Panc1 (cell line): Measurements from ENCODE around the gene UBE3B.

ENCODE experiments used
- CTCF ChIP-seq: fragments of 450-650 bp; IDR thresholded peaks from 2 replicates; pipeline ENCODE4 v1.5.1; 2017; ENCODE audit warnings: mild to moderate bottlenecking
- POLR2AphosphoS5 ChIP-seq: IDR thresholded peaks from 2 replicates; pipeline ENCODE4 v1.6.1; 2012; ENCODE audit warnings: mild to moderate bottlenecking, low read depth, low read length, moderate library complexity
- REST ChIP-seq, 2 experiments: IDR thresholded peaks; 2 replicates each; pipeline ENCODE4 v1.6.1; 2011 to 2012; ENCODE audit warnings: low read depth in 2 of 2, control low read depth in 1 of 2, low read length in 1 of 2, mild to moderate bottlenecking in 1 of 2, moderate library complexity in 1 of 2; ENCODE audit not compliant: insufficient read depth in 1 of 2

GRCh38 chr12:109466305-109466704 lies 11.1 kb upstream of the UBE3B start:
- no peak for TF ChIP-seq CTCF
- TF ChIP-seq REST (IDR thresholded peaks at IDR 0.05; ENCODE audit: insufficient read depth in 1 of 2, low read depth in 2 of 2, low read length in 1 of 2): no peak
- TF ChIP-seq POLR2AphosphoS5: no peak
